Measurements from ENCODE around the gene MIA.
"Not testable (repeated sequence)": the region's sequence is repeated elsewhere in the genome, so short reads cannot be mapped to it uniquely, and the experiment has no call there.

The MIA gene

GRCh38 chr19:40774916-40775631 lies at the start of gene MIA:
TSS of gene MIA (plus strand) at chr19:40775521. CDS start at chr19:40775543, 22 bp downstream.
- no peak for DNase-seq (ENCODE audit: low read depth in 3 of 3)

- DNase-seq (ENCODE audit: low read depth in 3 of 3), result no peak
These were observed 49.0 kb upstream of the MIA start for GRCh38 chr19:40726279-40726678.

- not testable (repeated sequence) for DNase-seq (ENCODE audit: low read depth in 3 of 3)
These were observed 45.3 kb upstream of the MIA start for GRCh38 chr19:40730065-40730464.

- DNase-seq (ENCODE audit: low read depth in 3 of 3), result not testable (repeated sequence)
These were observed 43.0 kb upstream of the MIA start for GRCh38 chr19:40732304-40732703.

GRCh38 chr19:40733149-40733548 lies 42.2 kb upstream of the MIA start:
- DNase-seq (ENCODE audit: low read depth in 3 of 3), result no peak

GRCh38 chr19:40735013-40735771 lies 40.1 kb upstream of the MIA start:
- no peak for DNase-seq (ENCODE audit: low read depth in 3 of 3)

- no peak for DNase-seq (ENCODE audit: low read depth in 3 of 3)
These were observed 38.7 kb upstream of the MIA start for GRCh38 chr19:40736661-40737060.

- no peak for DNase-seq (ENCODE audit: low read depth in 3 of 3)
These were observed 38.1 kb upstream of the MIA start for GRCh38 chr19:40737102-40737644.

GRCh38 chr19:40739030-40739839 lies 36.1 kb upstream of the MIA start:
- no peak for DNase-seq (ENCODE audit: low read depth in 3 of 3)

- DNase-seq (ENCODE audit: low read depth in 3 of 3), result no peak
These were observed 35.2 kb upstream of the MIA start for GRCh38 chr19:40739871-40740703.

- no peak for DNase-seq (ENCODE audit: low read depth in 3 of 3)
These were observed 34.6 kb upstream of the MIA start for GRCh38 chr19:40740747-40741146.

GRCh38 chr19:40741527-40742390 lies 33.6 kb upstream of the MIA start:
- DNase-seq (ENCODE audit: low read depth in 3 of 3), result no peak

GRCh38 chr19:40742477-40742876 lies 32.8 kb upstream of the MIA start:
- no peak for DNase-seq (ENCODE audit: low read depth in 3 of 3)

- DNase-seq (ENCODE audit: low read depth in 3 of 3), result no peak
These were observed 32.4 kb upstream of the MIA start for GRCh38 chr19:40742886-40743285.

GRCh38 chr19:40743926-40744325 lies 31.4 kb upstream of the MIA start:
- DNase-seq (ENCODE audit: low read depth in 3 of 3), result no peak

- DNase-seq (ENCODE audit: low read depth in 3 of 3), result no peak
These were observed 30.5 kb upstream of the MIA start for GRCh38 chr19:40744554-40745401.

- no peak for DNase-seq (ENCODE audit: low read depth in 3 of 3)
These were observed 29.9 kb upstream of the MIA start for GRCh38 chr19:40745402-40745780.

GRCh38 chr19:40747536-40747935 lies 27.8 kb upstream of the MIA start:
- no peak for DNase-seq (ENCODE audit: low read depth in 3 of 3)
